Rectal smooth muscle tissue (tissue), 1 donor: ENCODE data around the gene BAIAP2L1.
"Not testable (repeated sequence)": the region's sequence is repeated elsewhere in the genome, so short reads cannot be mapped to it uniquely, and the experiment has no call there.

Source experiments
- H3K27ac ChIP-seq: one replicate; pipeline ENCODE4 v1.7.0; 2013; ENCODE audit warnings: low read depth, low read length, inconsistent platforms
- H3K27me3 ChIP-seq: one replicate; pipeline ENCODE4 v1.7.0; 2013; ENCODE audit warnings: low read length; ENCODE audit not compliant: control insufficient read depth, insufficient read depth
- H3K36me3 ChIP-seq: one replicate; pipeline ENCODE4 v1.7.0; 2013; ENCODE audit warnings: low read length; ENCODE audit not compliant: control insufficient read depth, insufficient read depth
- H3K4me1 ChIP-seq: one replicate; pipeline ENCODE4 v1.7.0; 2013; ENCODE audit warnings: low read length; ENCODE audit not compliant: control insufficient read depth, insufficient read depth
- H3K4me3 ChIP-seq: one replicate; pipeline ENCODE4 v1.7.0; 2013; ENCODE audit warnings: low read length
- H3K9ac ChIP-seq: one replicate; pipeline ENCODE4 v1.7.0; 2013; ENCODE audit warnings: low read length

BAIAP2L1 gene

DNA sequence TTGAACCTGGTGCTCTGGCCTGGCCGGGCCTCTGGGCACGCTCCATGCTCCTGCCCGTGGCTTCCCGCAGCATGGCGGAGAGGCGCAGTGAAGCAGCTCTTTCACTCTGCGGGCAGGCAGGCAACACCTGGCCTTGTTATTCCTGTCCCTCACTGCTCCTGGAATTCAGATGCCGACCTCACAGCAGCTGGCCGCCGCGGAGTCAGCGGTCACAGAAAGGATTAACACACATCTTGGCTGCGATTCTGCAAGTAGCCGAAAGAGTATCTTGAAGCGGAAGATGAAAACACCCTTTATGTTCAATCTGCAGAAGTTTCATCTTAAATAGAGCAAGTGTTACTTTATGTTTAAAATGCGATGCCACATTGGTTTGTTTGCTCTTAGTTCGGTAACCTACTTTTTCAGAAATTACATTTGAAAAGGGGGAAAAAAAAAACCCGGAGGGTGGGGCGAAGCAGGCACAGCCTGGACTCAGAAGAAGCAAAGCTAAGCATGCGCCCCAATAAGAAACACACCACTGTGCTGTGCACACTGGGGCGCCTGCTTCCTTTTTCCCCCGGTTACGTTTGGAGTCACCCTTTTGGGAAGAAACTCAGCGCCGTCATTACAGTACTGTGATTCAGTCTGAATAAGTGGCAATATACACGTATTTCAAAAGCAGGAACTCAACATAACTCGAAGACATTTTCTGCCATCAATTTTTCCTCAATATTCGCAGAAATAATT, 77.1 kb downstream of the BAIAP2L1 start:
- no peak overlapping the region for H3K4me3 ChIP-seq
- H3K27ac ChIP-seq: no peak overlapping the region
- no peaks in the 10 kb centered on the region for H3K36me3 ChIP-seq
- H3K4me1 ChIP-seq: no peaks in the 10 kb centered on the region
- no peak overlapping the region for H3K9ac ChIP-seq
- no peaks in the 10 kb centered on the region for H3K27me3 ChIP-seq

DNA sequence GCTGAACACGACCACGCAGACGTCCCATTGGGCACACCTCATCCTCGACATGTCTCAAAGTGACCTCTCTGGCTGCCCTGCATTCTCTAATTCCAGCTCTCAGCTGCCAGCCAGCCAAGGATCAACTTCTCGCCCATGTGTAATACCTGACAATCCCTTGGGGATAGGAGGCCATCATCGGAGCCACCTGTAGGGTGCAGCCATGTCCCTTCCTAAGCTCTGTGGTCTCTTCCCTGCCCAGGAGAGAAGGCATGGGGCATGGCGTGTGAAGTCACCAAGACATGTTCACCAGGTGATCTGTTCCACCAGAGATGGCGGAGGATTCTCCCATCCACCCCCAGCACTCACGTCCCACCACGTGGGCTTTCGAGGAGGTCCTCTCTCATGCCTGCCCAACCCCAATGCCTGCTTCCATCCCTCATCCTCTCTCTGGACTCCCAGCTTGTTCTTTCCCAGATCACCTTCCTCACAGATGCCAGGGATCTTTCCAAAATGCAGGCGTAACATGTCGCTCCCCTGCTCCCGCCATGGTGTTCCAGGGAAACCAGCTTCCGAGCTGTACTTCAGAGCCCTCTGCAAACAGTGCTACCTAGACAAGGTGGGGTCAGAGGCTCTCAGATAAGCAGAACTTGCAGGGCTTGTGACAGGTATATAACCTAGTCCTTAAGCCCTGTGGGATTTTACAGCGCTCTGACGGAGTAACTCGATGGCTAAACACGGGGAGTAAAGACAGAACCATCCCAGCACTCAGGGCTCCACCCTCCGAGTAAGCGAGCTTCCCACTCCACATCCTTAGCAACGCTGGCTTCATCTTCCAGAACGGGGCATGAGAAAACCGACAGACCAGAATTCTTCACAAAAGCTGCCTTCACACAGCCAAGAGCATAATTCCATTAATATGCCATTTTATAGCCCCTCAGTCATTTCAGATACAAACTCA, 78.3 kb downstream of the BAIAP2L1 start:
- no peak overlapping the region for H3K9ac ChIP-seq
- no peaks in the 10 kb centered on the region for H3K27me3 ChIP-seq
- H3K4me1 ChIP-seq: no peaks in the 10 kb centered on the region
- H3K27ac ChIP-seq: no peak overlapping the region
- no peak overlapping the region for H3K4me3 ChIP-seq
- no peaks in the 10 kb centered on the region for H3K36me3 ChIP-seq

DNA sequence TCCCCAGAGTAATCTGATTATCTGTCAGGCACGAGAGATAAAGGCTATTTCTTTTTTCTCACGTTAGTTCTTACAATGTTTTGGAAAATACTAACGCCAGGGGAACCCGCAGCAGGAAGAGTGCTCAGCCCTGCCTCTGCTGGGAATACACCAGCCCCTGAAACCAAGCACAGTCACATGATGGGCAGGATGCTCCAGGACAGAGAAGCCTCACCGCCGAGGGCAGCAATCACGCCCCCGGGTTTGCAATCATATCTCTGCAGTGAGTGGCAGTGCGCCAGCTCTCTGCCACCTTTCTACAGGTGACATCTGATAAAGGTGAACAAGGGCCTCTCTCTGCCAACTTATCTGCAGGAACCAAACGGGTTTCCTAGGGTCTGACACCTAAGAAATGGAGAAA, 79.6 kb downstream of the BAIAP2L1 start:
- H3K36me3 ChIP-seq: no peaks in the 10 kb centered on the region
- no peaks in the 10 kb centered on the region for H3K27me3 ChIP-seq
- no peak overlapping the region for H3K9ac ChIP-seq
- H3K27ac ChIP-seq: no peak overlapping the region
- no peak overlapping the region for H3K4me3 ChIP-seq
- no peaks in the 10 kb centered on the region for H3K4me1 ChIP-seq

DNA sequence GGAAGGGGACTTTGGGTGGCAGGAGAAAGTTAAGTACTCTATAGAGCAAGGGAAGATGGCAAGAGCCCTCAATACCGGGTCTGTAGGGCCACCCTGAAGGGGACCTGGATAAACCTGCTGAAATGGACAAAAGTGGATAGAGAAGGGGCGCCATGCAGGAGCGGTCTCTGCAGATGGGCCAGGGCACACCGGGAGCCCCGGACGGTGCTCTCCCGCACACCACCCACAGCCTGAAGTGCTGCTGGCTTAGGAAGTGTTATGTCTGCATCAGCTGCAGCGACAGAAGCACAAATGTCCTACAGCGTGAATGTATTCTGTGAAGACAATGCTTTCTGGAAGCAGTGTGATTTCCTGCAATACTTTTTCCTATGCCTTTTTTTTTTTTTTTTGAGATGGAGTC, 81.7 kb downstream of the BAIAP2L1 start:
- H3K27me3 ChIP-seq: no peaks in the 10 kb centered on the region
- no peak overlapping the region for H3K4me3 ChIP-seq
- H3K9ac ChIP-seq: no peak overlapping the region
- H3K27ac ChIP-seq: no peak overlapping the region
- no peaks in the 10 kb centered on the region for H3K36me3 ChIP-seq
- no peaks in the 10 kb centered on the region for H3K4me1 ChIP-seq

DNA sequence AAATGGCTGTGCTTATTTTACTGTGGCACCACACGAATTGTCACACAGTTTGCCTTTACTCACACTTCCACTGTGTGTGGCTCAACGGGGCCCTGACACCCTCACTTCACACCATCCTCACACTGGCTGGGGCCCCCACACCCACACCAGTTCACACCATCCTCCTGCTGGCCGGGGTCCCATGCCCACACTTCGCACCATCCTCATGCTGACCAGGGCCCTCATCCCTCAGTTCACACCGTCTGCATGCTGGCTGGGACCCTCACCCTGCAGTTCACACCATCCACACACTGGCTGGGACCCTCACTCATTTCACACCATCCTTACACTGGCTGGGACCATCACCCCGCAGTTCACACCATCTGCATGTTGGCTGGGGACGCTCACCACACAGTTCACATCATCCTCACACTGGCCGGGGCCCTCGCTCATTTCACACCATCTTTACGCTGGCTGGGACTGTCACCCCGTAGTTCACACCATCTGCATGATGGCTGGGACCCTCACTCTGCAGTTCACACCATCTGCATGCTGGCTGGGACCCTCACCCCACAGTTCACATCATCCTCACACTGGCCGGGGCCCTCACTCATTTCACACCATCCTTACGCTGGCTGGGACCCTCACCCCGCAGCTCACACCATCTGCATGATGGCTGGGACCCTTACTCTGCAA, 83.4 kb downstream of the BAIAP2L1 start:
- Histone ChIP-seq H3K4me3 (no peak overlapping the region), H3K27ac (no peak overlapping the region), H3K4me1 (no peaks in the 10 kb centered on the region), H3K36me3 (no peaks in the 10 kb centered on the region), H3K27me3 (no peaks in the 10 kb centered on the region), H3K9ac (no peak overlapping the region)

- not testable (repeated sequence) for H3K27ac ChIP-seq, H3K27me3 ChIP-seq, H3K9ac ChIP-seq, H3K4me1 ChIP-seq, H3K36me3 ChIP-seq, H3K4me3 ChIP-seq
Measured at GRCh38 chr7:98315994-98316527, 84.8 kb downstream of the BAIAP2L1 start.

DNA sequence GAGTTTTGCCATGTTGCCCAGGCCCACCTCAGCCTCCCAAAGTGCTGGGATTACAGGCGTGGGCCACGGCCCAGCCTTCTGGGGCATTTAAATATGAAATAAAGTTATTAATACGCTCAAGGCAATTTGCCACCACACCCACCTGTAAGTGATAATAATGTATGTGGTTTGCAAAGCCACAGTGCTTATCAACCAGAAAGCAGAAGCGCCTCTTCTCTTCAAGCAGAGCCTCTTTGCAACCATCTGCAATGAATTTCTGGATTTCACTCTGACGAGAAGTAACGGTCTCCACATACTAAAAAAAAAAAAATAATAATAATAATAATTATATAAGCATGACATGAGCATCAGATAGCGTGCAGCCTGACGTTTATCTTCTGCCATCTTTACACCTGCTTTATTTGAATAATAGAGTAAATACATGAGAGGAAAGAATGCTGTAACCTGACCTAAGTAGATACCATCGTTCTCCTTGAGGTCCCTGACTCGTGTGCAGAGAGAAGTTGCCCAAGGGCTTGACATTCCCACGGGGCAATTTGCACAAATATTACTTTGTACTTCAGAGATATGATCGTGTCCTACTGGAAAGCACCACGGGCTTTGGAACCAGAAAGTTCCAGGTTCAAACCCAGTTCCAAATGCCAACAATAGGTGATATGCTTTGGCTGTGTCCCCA, 85.4 kb downstream of the BAIAP2L1 start:
- Histone ChIP-seq H3K36me3 (no peaks in the 10 kb centered on the region), H3K27me3 (no peaks in the 10 kb centered on the region), H3K4me1 (no peaks in the 10 kb centered on the region), H3K9ac (no peak overlapping the region), H3K4me3 (no peak overlapping the region), H3K27ac (no peak overlapping the region)

- Histone ChIP-seq H3K27ac (no peak overlapping the region), H3K36me3 (peaks cover 2% of the 10 kb centered on the region), H3K9ac (no peak overlapping the region), H3K4me3 (no peak overlapping the region), H3K4me1 (no peaks in the 10 kb centered on the region), H3K27me3 (no peaks in the 10 kb centered on the region)
Measured at GRCh38 chr7:98314469-98314868, 86.4 kb downstream of the BAIAP2L1 start.

GRCh38 chr7:98312201-98312600, 88.7 kb downstream of the BAIAP2L1 start:
- Histone ChIP-seq H3K36me3 (peaks cover 13% of the 10 kb centered on the region), H3K4me1 (no peaks in the 10 kb centered on the region), H3K27me3 (no peaks in the 10 kb centered on the region), H3K27ac (no peak overlapping the region), H3K9ac (no peak overlapping the region), H3K4me3 (no peak overlapping the region)

DNA sequence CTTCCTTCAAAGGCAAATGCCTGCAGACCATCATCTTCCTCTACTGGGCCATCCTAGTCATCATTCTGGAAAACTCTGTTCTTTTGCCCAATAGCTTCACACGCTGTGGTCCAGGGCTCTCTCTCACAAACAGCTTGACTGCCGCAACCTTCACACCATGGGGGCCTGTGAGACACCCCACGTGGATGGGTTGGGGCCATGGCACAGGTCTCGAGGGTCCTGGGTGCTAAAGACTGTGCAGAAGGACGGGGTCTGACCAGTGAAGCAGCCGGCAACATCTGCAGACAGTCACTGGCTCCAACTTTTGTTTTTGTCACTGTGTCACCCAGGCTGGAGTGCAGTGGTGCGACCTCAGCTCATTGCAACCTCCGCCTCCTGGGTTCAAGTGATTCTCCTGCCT, 91.3 kb downstream of the BAIAP2L1 start:
- no peaks in the 10 kb centered on the region for H3K4me1 ChIP-seq
- no peaks in the 10 kb centered on the region for H3K27me3 ChIP-seq
- H3K9ac ChIP-seq: no peak overlapping the region
- no peak overlapping the region for H3K4me3 ChIP-seq
- no peak overlapping the region for H3K27ac ChIP-seq
- peaks cover 18% of the 10 kb centered on the region for H3K36me3 ChIP-seq

- H3K36me3 ChIP-seq: peaks cover 18% of the 10 kb centered on the region
- H3K27ac ChIP-seq: no peak overlapping the region
- H3K27me3 ChIP-seq: no peaks in the 10 kb centered on the region
- H3K4me1 ChIP-seq: no peaks in the 10 kb centered on the region
- H3K4me3 ChIP-seq: no peak overlapping the region
- H3K9ac ChIP-seq: no peak overlapping the region
Measured at GRCh38 chr7:98307971-98308466, 92.9 kb downstream of the BAIAP2L1 start.
